HCT116 (cell line): ENCODE data around the gene GPRIN1. TPM values are rescaled to one million over a fixed set of nuclear protein-coding genes. Genes with fewer than 3 reads are reported as not detected.

Experiments
- ATAC-seq: fragments of 200-7000 bp; cut with Tn5 transposase; 2 replicates; pipeline ENCODE4 v1.9.1; 2020; ENCODE audit warnings: mild to moderate bottlenecking, moderate library complexity
- BruUV-seq: library from RNA; stranded (reverse); fragments of 400-500 nt; replicated peaks from 2 replicates; lab custom pipeline; 2021; lab: Mats Ljungman, UMichigan
- CTCF ChIA-PET: fragments of 300-600 bp; sonication (Branson Sonifier 250); formaldehyde crosslinking; loops from one replicate; lab custom pipeline; 2021; ENCODE audit warnings: antibody characterized with exemption; lab: Charles Lee
- POLR2A ChIA-PET: fragments of 300-600, 350-600 bp; sonication (Branson Sonifier 250); formaldehyde crosslinking; loops from one replicate; lab custom pipeline; 2021; ENCODE audit warnings: antibody characterized with exemption; lab: Charles Lee
- RAD21 ChIA-PET, 2 experiments: fragments of 300-600 bp; sonication (Branson Sonifier 250); formaldehyde crosslinking; loops; one replicate each; lab custom pipeline; 2023; ENCODE audit warnings: low total read pairs in 2 of 2; ENCODE audit not compliant: uncharacterized antibody in 2 of 2, unreplicated experiment in 2 of 2, low non-redundant PET in 1 of 2; lab: Charles Lee
- DNase-seq: peaks from one replicate; pipeline ENCODE4 v3.0.0-alpha.2; 2010; ENCODE audit warnings: low read depth, low spot score
- H2AFZ ChIP-seq: fragments of 200-600 bp; shearing (Covaris generic), sonication (generic); 2 replicates; pipeline ENCODE4 v1.6.1; 2017; ENCODE audit warnings: low read depth, mixed run types, mixed read lengths, antibody characterized with exemption, low read length; ENCODE audit not compliant: poor library complexity, severe bottlenecking
- H3K27ac ChIP-seq: 2 replicates; pipeline ENCODE4 v1.5.1; 2012; ENCODE audit warnings: low read depth, low read length
- H3K27me3 ChIP-seq: fragments of 200-600 bp; sonication (generic); 2 replicates; pipeline ENCODE4 v1.6.1; 2016; ENCODE audit warnings: mixed run types, low read length, mixed read lengths; ENCODE audit not compliant: insufficient read depth
- H3K36me3 ChIP-seq, 2 experiments: fragments of 200-500 bp in 1 of 2; fragments of 200-600 bp in 1 of 2; sonication (Bioruptor generic) in 1 of 2; sonication (generic) in 1 of 2; 2 replicates each; pipeline versions ENCODE4 v1.5.1 to v1.6.1; 2014 to 2016; ENCODE audit warnings: low read length in 2 of 2, inconsistent platforms in 1 of 2, mixed read lengths in 1 of 2, mixed run types in 1 of 2; ENCODE audit not compliant: insufficient read depth in 2 of 2, control insufficient read depth in 1 of 2
- H3K4me1 ChIP-seq, 2 experiments: fragments of 200-600 bp in 1 of 2; sonication (generic) in 1 of 2; 2 replicates each; pipeline versions ENCODE4 v1.5.1 to v1.6.1; 2012 to 2017; ENCODE audit warnings: low read length in 2 of 2, inconsistent platforms in 1 of 2, mild to moderate bottlenecking in 1 of 2, mixed read lengths in 1 of 2, mixed run types in 1 of 2, moderate library complexity in 1 of 2; ENCODE audit not compliant: insufficient read depth in 2 of 2, control insufficient read depth in 1 of 2
- H3K4me2 ChIP-seq: fragments of 200-600 bp; sonication (generic); 2 replicates; pipeline ENCODE4 v1.6.1; 2017; ENCODE audit warnings: mixed run types, low read length, mixed read lengths
- H3K4me3 ChIP-seq, 2 experiments: fragments of 200-600 bp in 1 of 2; sonication (generic) in 1 of 2; replicated peaks in 1 of 2; 2 replicates each; pipeline ENCODE4 v1.5.1; 2011 to 2016; ENCODE audit warnings: low read length in 2 of 2, control low read depth in 1 of 2, low read depth in 1 of 2, mild to moderate bottlenecking in 1 of 2, mixed read lengths in 1 of 2, mixed run types in 1 of 2
- H3K79me2 ChIP-seq: fragments of 200-600 bp; sonication (generic); 2 replicates; pipeline ENCODE4 v1.6.1; 2017; ENCODE audit warnings: mild to moderate bottlenecking, mixed run types, low read length, moderate library complexity, mixed read lengths; ENCODE audit not compliant: insufficient read depth
- H3K9ac ChIP-seq: fragments of 200-600 bp; sonication (generic); 2 replicates; pipeline ENCODE4 v1.6.1; 2016; ENCODE audit warnings: low read length, mixed read lengths
- H3K9me2 ChIP-seq: fragments of 200-600 bp; sonication (generic), shearing (Covaris generic); 2 replicates; pipeline ENCODE4 v1.6.1; 2017; ENCODE audit warnings: mixed run types, mild to moderate bottlenecking, moderate library complexity; ENCODE audit not compliant: insufficient read depth
- H3K9me3 ChIP-seq, 2 experiments: fragments of 200-500 bp in 1 of 2; fragments of 200-600 bp in 1 of 2; sonication (Bioruptor generic) in 1 of 2; sonication (generic) in 1 of 2; 2 replicates each; pipeline ENCODE4 v1.6.1; 2014 to 2017; ENCODE audit warnings: low read length in 2 of 2, mixed read lengths in 2 of 2, inconsistent platforms in 1 of 2, low read depth in 1 of 2, mild to moderate bottlenecking in 1 of 2, mixed run types in 1 of 2, moderate library complexity in 1 of 2; ENCODE audit not compliant: control insufficient read depth in 1 of 2, insufficient read depth in 1 of 2
- H4K20me1 ChIP-seq: fragments of 200-600 bp; sonication (generic), shearing (Covaris generic); 2 replicates; pipeline ENCODE4 v1.6.1; 2017; ENCODE audit warnings: mixed run types, mild to moderate bottlenecking, moderate library complexity; ENCODE audit not compliant: insufficient read depth
- CBX3 ChIP-seq: IDR thresholded peaks from 2 replicates; pipeline ENCODE4 v1.6.1; 2012; ENCODE audit warnings: low read depth
- CEBPB ChIP-seq: IDR thresholded peaks from 2 replicates; pipeline ENCODE4 v1.6.1; 2012; ENCODE audit warnings: low read depth
- CTCF ChIP-seq, 3 experiments: fragments of 200-600 bp in 1 of 3; sonication (generic) in 1 of 3; IDR thresholded peaks in 2 of 3; conservative IDR thresholded peaks in 1 of 3; 2 replicates each; pipeline ENCODE4 v1.5.1; 2012 to 2017; ENCODE audit warnings: low read depth in 2 of 3, low read length in 2 of 3, antibody characterized with exemption in 1 of 3, borderline replicate concordance in 1 of 3, control low read depth in 1 of 3, mild to moderate bottlenecking in 1 of 3, mixed read lengths in 1 of 3, mixed run types in 1 of 3, moderate library complexity in 1 of 3; ENCODE audit not compliant: insufficient read depth in 1 of 3
- ELF1 ChIP-seq: IDR thresholded peaks from 2 replicates; pipeline ENCODE4 v1.6.1; 2012; ENCODE audit warnings: low read depth, borderline replicate concordance
- FOSL1 ChIP-seq: IDR thresholded peaks from 2 replicates; pipeline ENCODE4 v1.6.1; 2012; ENCODE audit warnings: low read depth
- POLR2AphosphoS5 ChIP-seq: IDR thresholded peaks from 2 replicates; pipeline ENCODE4 v1.6.1; 2011; ENCODE audit warnings: mild to moderate bottlenecking, low read depth, low read length, moderate library complexity
- RAD21 ChIP-seq: IDR thresholded peaks from 2 replicates; pipeline ENCODE4 v1.6.1; 2012; ENCODE audit warnings: low read depth, mild to moderate bottlenecking
- SIN3A ChIP-seq: IDR thresholded peaks from 2 replicates; pipeline ENCODE4 v1.6.1; 2012; ENCODE audit warnings: low read depth
- SP1 ChIP-seq: IDR thresholded peaks from 2 replicates; pipeline ENCODE4 v1.6.1; 2012; ENCODE audit warnings: low read depth
- SRF ChIP-seq: IDR thresholded peaks from 2 replicates; pipeline ENCODE4 v1.6.1; 2012; ENCODE audit warnings: low read depth
- TCF7L2 ChIP-seq: IDR thresholded peaks from 2 replicates; pipeline ENCODE4 v1.7.0; 2011; ENCODE audit warnings: borderline replicate concordance, inconsistent platforms; ENCODE audit not compliant: insufficient read depth, insufficient read length; ENCODE audit errors: extremely low read depth
- ZNF274 ChIP-seq: fragments of 200-500 bp; sonication (Bioruptor generic); IDR thresholded peaks from 2 replicates; pipeline ENCODE4 v1.6.1; 2014; ENCODE audit warnings: mild to moderate bottlenecking, low read depth, low read length, inconsistent platforms
- intact Hi-C: fragments of 100-400 bp; cut with micrococcal nuclease; formaldehyde crosslinking; loops from 2 replicates; pipeline ENCODE4 v1.10.0; 2022
- total RNA-seq: library from RNA; stranded (reverse); gene quantifications from one replicate; pipeline ENCODE4 v1.2.1, GENCODE V29; 2021; ENCODE audit not compliant: unreplicated experiment
- TF ChIP-seq, protein P1 (sequence below): IDR thresholded peaks from 2 replicates; pipeline ENCODE4 v1.6.1; 2011; ENCODE audit warnings: mild to moderate bottlenecking, low read length, moderate library complexity; ENCODE audit not compliant: insufficient replicate concordance; ENCODE audit errors: extremely low read depth

The GPRIN1 gene
- total RNA-seq, 1 experiment from 2014 or later: 14.2 TPM

GRCh38 chr5:176614805-176615478 is 5.0 kb upstream of the GPRIN1 start:
- Histone ChIP-seq H3K4me3 (no peak overlapping the region), H2AFZ (no peak overlapping the region), H3K9me3 (no peaks in the 10 kb centered on the region), H3K36me3 (no peaks in the 10 kb centered on the region), H3K4me1 (peaks cover 25 to 45% of the 10 kb centered on the region in 2 experiments), H3K9ac (no peak overlapping the region), H3K9me2 (no peaks in the 10 kb centered on the region), H3K27ac (no peak overlapping the region), H3K27me3 (no peaks in the 10 kb centered on the region), H3K4me2 (peak overlapping the region; percentile 43), H4K20me1 (no peaks in the 10 kb centered on the region), H3K79me2 (no peaks in the 10 kb centered on the region)
- ATAC-seq (no peak), DNase-seq (no peak)
- TF ChIP-seq FOSL1 (peak; percentile 89), SIN3A (no peak), CEBPB (no peak)
- ChIA-PET POLR2A (no interaction called here), RAD21 (interaction anchor here in 1 of 2 experiments (0.7 kb wide), 1 partner anchor 175 kb away, joined by 13 read pairs; no protein-coding TSS in a partner anchor), CTCF (no interaction called here)
- intact Hi-C loops: no loop called here
- no TSS peak for BruUV-seq

DNA sequence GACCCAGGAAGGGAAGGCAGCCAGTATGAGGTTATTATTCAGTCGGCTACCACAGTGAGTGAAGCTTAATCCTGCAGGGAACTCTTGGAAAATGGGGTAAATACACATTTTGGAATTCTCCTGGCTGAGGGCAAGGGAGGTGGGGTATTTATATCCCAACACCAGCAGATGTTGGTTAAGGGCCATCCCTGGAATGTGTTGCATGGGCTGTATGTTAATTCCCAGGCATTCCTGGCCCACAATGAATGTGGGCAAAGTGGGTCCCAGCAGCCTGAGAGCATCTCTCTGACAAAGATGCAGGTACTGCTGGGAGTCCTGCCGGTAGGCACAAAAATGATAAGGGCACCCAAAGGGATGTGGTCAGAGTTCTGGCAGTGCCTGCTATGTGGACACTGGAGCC is 2.9 kb upstream of the GPRIN1 start:
- Histone ChIP-seq H3K9ac (no peak overlapping the region), H3K4me2 (no peak overlapping the region), H3K9me3 (no peaks in the 10 kb centered on the region), H3K27me3 (no peaks in the 10 kb centered on the region), H4K20me1 (no peaks in the 10 kb centered on the region), H2AFZ (no peak overlapping the region), H3K4me3 (no peak overlapping the region), H3K79me2 (peaks cover 15% of the 10 kb centered on the region; the same call in 1 of the 2 replicates), H3K4me1 (peaks cover 25 to 46% of the 10 kb centered on the region in 2 experiments), H3K9me2 (no peaks in the 10 kb centered on the region), H3K36me3 (no peaks in the 10 kb centered on the region), H3K27ac (no peak overlapping the region)
- TF ChIP-seq SP1: no peak
- no peak for TF ChIP-seq CEBPB
- no peak for TF ChIP-seq TCF7L2
- TF ChIP-seq, protein P1, sequence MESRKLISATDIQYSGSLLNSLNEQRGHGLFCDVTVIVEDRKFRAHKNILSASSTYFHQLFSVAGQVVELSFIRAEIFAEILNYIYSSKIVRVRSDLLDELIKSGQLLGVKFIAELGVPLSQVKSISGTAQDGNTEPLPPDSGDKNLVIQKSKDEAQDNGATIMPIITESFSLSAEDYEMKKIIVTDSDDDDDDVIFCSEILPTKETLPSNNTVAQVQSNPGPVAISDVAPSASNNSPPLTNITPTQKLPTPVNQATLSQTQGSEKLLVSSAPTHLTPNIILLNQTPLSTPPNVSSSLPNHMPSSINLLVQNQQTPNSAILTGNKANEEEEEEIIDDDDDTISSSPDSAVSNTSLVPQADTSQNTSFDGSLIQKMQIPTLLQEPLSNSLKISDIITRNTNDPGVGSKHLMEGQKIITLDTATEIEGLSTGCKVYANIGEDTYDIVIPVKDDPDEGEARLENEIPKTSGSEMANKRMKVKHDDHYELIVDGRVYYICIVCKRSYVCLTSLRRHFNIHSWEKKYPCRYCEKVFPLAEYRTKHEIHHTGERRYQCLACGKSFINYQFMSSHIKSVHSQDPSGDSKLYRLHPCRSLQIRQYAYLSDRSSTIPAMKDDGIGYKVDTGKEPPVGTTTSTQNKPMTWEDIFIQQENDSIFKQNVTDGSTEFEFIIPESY: no peak
- no peak for TF ChIP-seq ELF1
- TF ChIP-seq POLR2AphosphoS5: no peak
- no peak for TF ChIP-seq ZNF274
- TF ChIP-seq SRF: no peak
- no peak for TF ChIP-seq CBX3
- no peak for TF ChIP-seq CTCF (IDR thresholded peaks at IDR 0.05 in 2 of 3, conservative IDR thresholded peaks at IDR 0.05 in 1 of 3; ENCODE audit: borderline replicate concordance in 1 of 3, insufficient read depth in 1 of 3, low read depth in 2 of 3, low read length in 2 of 3)
- no peak for TF ChIP-seq SIN3A
- TF ChIP-seq RAD21: no peak
- ATAC-seq: no peak
- no peak for DNase-seq
- ChIA-PET CTCF (no interaction called here), RAD21 (no interaction called here), POLR2A (interaction anchor here (0.9 kb wide), 1 partner anchor 34 kb away, joined by 3 read pairs; the partner anchor contains the start of gene TSPAN17)
- intact Hi-C loops: no loop called here
- BruUV-seq: no TSS peak
